PC-9 (cell line): ENCODE results near the gene CBY3.

Experiments used
- EZH2 ChIP-seq: fragments of 200-600 bp; sonication (generic); IDR thresholded peaks from 2 replicates; pipeline ENCODE4 v1.8.0; 2017; ENCODE audit warnings: antibody characterized with exemption, low read depth
- TF ChIP-seq, protein P1 (sequence below): fragments of 200-600 bp; sonication (generic); conservative IDR thresholded peaks from 2 replicates; pipeline ENCODE4 v1.6.1; 2017; ENCODE audit warnings: mixed run types, antibody characterized with exemption, mild to moderate bottlenecking, moderate library complexity

- TF ChIP-seq, protein P1, sequence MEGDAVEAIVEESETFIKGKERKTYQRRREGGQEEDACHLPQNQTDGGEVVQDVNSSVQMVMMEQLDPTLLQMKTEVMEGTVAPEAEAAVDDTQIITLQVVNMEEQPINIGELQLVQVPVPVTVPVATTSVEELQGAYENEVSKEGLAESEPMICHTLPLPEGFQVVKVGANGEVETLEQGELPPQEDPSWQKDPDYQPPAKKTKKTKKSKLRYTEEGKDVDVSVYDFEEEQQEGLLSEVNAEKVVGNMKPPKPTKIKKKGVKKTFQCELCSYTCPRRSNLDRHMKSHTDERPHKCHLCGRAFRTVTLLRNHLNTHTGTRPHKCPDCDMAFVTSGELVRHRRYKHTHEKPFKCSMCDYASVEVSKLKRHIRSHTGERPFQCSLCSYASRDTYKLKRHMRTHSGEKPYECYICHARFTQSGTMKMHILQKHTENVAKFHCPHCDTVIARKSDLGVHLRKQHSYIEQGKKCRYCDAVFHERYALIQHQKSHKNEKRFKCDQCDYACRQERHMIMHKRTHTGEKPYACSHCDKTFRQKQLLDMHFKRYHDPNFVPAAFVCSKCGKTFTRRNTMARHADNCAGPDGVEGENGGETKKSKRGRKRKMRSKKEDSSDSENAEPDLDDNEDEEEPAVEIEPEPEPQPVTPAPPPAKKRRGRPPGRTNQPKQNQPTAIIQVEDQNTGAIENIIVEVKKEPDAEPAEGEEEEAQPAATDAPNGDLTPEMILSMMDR, result no peak
- TF ChIP-seq EZH2, result no peak
These were observed 18.2 kb upstream of the CBY3 start, which contains the start of gene CANX for GRCh38 chr5:179698935-179699615.
